Activated CD4-positive, CD25-positive, alpha-beta regulatory T cell (primary cell): ENCODE results near the gene TRPM2.
"Not testable (repeated sequence)": the region's sequence is repeated elsewhere in the genome, so short reads cannot be mapped to it uniquely, and the experiment has no call there.

Experiments used
- DNase-seq, 4 experiments: peaks; one replicate each; lab custom pipeline; 2025; lab: John Stamatoyannopoulos, UW

Gene TRPM2

DNA sequence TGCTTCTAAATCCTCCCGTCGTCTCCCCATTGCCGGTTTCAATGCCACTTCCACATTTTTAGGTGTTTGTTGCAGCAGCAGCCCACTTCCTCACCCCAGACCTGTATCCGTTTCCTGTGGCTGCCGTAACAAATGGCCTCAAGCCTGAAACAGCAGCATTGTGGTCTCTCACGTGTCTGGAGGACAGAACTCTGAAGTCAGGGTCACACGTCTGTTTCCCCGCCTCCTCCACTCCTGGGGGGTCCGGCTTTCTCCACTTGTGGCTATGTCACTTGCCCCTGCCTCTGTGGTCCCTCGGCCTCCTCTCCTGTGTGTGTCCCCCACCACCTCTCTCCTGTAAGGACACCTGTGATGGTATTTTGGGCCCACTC is 21.8 kb downstream of the TRPM2 start:
- no peak for DNase-seq

DNA sequence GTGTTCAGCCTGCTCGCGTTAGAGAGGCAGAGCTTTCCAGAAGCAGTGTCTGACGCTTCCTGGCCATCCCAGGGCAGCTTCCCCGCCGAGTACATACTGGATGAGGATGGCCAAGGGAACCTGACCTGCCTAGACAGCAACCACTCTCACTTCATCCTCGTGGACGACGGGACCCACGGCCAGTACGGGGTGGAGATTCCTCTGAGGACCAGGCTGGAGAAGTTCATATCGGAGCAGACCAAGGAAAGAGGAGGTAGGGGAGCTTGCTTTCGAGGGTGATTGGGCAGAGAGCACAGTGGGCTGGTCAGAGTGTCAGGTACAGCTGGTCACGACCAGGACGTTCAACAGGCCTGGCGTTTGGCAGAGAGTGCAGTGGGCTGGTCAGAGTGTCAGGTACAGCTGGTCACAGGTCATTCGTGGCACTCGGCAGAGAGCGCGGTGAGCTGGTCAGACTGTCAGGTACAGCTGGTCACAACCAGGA is 22.4 kb downstream of the TRPM2 start:
- no peak for DNase-seq

DNA sequence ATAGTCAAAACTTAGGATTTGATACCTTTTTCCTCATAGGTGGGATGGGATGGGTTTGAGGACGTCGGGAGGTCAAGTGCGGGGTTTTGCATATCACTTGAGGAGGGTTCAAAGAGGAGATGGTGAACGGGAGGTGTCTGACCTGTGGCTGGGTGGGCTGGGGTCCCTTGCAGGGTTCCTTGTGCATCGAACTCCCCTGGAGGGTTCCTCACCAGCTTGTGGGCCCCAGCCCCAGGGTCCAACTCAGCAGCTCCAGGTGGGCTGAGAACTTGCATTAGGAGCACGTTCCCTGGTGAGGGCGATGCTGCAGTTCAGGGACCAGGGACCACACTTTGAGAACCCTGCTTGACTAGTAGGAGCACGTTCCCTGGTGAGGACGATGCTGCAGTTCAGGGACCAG is 23.2 kb downstream of the TRPM2 start:
- DNase-seq: no peak

DNA sequence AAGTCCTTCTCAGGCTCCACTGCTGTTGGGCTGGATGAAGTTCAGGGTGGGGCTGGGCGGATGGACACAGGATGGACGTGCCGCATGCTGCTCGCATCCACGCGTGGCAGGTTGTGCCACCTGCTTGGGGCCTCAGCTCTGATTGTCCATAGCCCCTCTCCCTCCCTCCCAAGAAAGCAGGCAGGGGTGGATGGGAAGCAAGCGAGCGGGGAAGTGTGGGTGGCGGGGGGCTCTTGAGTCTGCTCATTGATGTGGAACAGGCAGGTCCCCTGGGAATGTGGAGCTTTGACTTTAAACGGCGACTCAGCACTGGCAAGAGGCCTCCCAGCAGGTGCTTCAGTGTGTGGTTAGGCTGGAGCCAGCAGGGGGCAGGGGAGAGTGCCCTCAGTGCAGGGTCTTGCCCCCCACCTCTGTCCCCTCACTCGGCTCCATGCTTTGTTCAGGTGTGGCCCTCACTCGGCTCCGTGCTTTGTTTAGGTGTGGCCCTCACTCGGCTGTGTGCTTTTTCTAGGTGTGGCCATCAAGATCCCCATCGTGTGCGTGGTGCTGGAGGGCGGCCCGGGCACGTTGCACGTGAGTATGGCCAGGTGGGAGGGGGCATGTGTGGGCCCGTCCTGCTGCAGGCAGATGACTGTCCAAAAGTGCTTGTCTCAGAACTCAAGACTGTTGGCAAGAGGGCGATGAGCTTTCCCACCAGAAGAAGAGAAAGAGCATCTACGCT is 23.9 kb downstream of the TRPM2 start:
- DNase-seq: no peak

DNA sequence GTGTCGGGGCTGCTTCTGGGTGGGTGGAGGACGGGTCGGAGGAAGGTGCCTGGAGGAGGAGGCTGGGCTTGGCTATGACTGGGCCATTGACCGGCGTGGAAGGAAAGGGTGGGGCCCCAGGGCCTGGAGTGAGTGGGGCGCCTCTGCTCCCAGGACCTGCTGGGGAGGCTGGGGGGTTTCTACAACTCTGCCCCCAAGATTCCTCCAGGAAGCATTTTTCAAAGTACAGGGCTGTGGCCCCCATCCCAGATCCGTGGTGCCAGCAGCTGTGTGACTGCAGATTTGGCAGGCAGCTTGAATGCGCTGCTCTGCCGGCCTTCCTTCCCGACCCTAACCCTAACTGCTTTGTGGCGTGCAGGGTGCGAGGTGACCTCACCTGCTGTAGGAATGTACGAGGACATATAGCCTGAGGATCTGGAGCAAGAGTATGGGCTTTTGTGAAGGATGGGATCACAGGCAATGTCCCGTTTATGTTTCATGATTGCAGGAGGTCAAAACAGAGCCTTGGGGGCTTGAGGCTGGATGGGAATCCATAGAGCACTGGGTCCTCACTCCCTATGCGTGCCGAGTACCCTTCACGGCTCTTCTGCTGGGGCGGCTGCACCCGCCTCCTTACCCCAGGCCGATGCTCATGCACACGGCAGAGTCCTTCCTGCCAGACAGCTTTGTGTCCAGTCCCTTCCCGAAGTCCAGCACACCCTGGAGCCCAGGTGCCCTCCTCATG is 24.7 kb downstream of the TRPM2 start:
- no peak for DNase-seq

DNA sequence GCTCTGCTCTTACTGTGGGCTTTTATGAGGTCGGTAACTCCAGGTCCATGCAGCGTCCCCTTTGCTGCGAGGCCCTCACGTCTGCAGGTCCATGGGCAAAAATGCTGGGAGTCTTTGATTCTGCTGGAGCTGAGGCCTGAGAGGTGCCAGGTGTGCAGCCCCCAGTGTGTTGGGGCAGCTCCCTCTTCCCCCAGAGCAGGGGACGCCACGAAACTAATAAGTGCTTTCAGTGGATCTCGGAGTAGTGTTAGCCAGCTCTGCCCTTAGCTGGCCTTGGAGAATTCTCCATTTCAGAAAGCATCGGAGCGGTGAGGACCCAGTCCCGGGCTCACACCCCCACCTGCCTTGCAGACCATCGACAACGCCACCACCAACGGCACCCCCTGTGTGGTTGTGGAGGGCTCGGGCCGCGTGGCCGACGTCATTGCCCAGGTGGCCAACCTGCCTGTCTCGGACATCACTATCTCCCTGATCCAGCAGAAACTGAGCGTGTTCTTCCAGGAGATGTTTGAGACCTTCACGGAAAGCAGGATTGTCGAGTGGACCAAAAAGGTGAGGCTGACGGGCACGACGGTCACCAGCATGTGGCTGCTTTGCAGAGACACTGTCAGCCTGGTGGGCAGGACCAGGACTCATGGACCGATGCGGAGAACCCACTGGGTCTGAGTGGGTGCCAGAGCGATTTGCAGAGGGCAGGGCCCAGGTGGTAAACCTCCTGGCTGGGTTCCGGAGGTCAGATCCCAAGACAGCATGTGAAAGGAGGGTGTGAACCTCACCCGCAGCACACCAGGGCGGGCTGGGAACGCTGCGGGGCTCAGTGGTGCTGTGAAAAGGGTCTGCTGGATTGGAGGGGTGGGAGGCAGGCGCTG is 25.5 kb downstream of the TRPM2 start:
- no peak for DNase-seq

DNA sequence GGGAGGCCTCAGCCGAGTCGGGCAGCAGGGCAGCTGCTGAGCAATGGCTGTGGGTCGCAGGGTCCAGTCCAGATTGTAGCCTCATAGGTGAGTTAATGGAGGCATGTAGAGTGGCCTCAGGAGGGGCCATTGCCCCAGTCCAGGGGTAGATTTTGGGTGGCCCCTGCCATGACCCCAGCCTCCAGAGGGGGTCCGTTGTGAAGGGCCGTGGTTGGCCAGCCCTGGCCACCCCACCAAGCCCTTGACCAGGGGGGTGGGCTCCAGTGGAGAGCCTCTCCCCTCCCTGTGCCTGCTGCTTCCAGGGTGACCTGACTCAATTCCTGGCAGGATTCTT is 26.1 kb downstream of the TRPM2 start:
- DNase-seq: no peak

DNA sequence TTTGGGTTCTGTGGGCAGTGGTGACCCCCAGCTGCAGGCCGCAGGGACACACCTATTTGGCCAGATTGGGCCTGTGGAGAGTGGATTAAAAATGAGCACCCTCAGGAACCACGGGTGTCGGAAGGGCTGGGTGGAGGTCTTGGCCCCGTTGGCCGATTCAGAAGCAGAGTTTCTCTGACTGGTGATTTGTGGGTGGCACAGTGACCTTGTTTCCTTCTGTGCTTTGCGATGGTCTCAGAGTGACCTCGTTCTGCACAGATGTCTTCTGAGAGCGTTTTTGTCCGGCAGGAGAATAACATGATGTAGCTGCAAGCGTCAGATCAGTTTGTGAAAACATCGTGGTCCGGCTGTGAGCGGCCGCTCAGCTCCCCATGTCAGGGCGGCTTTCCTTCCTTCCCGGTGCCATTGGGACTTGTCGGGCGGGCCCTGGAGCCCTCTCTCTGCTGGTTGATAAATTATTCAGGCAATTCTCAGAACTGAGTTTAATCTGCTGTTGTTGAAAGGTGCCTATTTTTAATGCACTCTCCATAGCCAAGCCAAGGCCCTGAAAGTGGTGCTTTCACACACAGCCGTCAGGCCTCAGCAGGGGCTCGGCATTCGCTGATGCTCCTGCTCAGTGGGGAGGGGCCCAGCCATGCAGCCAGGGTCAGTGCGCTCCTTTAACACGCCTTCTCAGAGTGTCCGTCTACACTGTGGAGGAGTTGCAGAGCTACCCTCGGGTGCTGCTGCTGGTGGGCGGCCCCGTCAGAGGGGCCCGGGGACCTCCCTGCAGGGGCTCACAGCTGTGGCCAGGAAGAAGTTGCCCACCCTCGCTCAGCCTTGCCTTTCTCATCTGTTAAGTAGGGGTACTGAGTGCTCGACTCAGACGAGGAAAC is 26.8 kb downstream of the TRPM2 start:
- DNase-seq: no peak

DNA sequence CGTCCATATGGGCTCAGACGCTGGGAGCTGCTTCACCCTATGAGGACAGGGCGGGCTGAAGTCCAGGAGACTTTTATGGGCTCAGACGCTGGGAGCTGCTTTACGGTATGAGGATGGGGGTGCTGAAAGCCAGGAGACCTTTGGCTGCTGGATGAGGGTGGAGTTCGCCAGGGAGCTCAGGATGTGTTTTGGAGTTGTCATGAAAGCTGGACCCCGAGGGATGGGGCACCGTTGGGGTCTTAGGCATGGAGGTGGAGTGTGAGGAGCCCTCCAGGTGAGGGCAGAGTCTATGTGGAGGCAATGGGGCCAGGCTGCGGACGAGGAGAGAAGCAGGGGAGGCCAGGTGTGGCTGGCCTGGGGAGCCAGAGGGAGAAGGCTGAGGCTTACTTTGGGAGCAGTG is 27.5 kb downstream of the TRPM2 start:
- no peak for DNase-seq

DNA sequence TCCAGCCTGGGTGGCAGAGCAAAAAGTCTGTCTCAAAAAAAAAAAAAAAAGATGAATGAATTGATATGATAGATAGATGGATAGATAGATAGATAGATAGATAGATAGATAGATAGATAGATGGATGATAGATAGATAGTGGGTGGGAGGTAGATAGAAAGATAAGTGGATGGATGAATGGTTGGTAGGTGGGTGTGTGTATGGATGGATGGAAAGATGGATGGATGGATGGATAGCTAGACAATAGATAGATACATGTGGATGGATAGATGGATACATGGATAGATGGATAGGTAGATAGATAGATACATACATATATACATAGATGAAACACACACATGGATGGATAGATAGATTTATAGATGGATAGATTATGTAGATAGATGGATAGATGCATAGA is 28.5 kb downstream of the TRPM2 start:
- no peak for DNase-seq

DNA sequence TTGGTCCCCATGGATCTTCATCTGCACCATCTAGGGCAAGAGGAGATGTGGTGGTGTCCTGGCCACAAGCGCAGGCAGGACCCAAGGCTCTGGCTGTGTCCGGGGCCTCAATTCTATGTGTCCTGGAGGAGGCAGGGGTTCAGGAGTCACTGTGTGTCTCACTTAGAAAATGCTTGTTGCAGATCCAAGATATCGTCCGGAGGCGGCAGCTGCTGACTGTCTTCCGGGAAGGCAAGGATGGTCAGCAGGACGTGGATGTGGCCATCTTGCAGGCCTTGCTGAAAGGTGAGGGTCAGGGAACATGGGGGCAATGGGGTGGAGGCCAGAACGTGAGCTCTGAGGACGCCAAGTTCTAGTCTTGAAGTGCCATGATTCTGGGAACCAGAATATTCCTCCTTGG is 29.1 kb downstream of the TRPM2 start:
- no peak for DNase-seq

DNA sequence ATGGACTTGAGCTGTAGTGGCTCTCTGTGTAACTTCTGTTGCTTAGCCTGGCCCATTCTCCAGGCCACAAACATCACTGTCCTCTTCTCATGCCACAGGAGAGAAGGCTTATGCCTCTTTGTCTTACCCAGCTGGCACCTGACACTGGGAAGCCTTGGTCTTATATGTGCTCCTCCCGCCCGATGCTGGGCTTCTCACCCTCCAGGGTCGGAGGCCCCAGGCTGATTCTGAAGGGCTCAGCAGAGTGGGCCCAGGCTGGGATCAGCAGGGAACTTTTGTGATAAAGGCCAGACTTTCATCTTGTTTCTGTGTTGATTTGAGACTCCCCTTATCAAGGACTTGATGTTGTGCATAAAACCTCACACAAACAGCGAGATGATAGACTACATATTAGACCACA is 29.8 kb downstream of the TRPM2 start:
- DNase-seq: no peak

DNA sequence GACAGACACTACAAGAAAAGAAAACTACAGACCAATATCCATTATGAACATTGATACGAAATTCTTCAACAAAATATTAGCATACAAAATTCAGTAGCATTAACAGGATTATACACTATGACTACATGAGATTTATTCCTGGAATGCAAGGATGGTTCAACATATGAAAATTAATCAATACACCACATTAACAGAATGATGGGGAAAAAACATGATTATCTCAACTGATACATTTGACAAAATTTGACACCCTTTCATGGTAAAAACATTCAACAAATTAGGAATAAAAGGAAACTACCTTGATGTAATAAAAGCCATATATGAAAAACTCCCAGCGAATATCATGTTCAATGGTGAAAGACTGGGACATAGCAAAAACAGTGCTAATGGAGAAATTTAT is 31.5 kb downstream of the TRPM2 start:
- DNase-seq: no peak

DNA sequence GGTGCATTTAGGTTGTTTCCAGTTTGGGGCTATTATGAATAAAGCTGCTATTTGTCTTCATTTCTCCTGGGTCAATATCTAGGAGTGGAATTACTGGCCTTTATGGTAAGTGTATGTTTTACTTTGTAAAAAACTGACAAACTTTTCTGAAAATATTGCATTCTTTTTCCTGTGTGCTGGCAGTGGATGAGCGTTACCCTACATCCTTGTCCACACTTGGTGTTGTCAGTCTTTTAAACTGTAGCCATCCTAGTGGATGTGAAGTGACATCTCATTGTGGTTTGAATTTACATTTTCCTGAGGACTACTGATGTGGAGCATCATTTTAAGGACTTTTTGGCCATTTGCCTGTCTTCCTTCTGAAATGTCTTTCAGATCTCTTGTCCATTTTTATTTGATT is 35.9 kb downstream of the TRPM2 start:
- no peak for DNase-seq

DNA sequence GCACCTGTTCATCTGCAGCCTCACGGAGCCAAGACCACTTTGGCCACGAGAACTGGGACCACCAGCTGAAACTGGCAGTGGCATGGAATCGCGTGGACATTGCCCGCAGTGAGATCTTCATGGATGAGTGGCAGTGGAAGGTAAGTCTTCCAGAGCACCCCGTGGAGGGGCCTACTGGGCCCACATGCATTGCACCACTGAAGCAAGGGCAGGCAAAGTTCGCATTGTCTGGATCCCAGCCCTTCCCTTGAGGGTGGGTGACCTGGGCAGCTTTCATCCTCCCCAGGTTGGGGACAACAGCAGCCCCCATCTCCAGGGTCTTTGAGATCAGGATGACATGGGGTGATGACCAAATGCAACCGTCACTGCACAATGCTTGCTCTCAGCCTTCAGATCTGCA is 37.5 kb downstream of the TRPM2 start:
- DNase-seq: no peak

DNA sequence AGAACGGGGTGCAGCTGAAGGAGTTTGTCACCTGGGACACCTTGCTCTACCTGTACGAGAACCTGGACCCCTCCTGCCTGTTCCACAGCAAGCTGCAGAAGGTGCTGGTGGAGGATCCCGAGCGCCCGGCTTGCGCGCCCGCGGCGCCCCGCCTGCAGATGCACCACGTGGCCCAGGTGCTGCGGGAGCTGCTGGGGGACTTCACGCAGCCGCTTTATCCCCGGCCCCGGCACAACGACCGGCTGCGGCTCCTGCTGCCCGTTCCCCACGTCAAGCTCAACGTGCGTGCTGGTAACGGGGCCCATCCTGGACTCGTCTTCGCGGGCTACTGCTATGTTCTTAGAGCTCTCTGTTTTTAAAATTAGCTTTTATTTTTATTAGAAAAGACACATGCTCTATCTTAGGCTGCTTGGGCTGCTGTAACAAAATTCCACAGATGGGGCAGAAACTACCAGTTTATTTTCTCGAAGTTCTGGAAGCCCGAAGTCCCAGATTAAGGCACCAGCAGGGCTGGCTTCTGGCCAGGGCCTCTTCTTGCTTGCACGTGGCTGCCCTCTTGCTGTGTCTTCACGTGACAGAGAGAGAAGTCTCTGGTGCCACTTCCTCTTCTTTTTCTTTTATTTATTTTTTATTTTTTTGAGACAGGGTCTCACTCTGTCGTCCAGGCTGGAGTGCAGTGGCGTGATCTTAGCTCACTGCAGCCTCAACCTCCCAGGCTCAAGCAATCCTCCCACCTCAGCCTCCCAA is 38.1 kb downstream of the TRPM2 start:
- DNase-seq: no peak

DNA sequence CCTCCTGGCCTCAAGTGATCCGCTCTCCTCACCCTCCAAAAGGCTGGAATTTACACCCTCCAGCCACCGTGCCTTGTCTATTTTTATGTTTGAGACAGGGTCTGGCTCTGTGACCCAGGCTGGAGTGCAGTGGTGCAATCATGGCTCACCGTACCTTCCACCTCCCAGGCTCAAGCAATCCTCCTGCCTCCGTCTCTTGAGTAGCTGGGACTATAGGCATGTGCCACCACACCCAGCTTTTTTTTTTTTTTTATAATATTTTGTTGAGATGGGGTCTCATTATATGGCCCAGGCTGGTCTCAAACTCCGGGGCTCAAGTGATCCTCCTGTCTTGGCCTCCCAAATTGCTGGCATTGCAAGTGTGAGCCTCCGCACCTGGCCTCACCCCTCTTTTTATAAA is 38.8 kb downstream of the TRPM2 start:
- no peak for DNase-seq

DNA sequence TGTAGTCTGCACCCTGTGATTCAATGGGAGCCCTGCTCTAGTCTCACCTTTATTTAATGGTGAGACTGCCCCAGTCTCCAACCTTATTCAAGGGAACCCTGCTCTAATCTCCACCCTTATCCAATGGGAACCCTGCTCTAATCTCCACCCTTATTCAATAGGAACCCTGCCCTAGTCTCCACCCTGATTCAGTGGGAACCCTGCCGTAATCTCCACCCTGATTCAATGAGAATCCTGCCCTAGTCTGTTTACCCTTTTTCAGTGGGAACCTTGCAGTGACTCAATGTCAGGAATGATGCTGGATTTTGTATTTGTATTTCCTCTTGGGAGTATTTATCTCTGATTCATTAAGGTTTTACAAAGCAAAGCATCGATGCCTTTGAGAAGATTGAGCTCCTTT is 39.5 kb downstream of the TRPM2 start:
- DNase-seq: no peak

DNA sequence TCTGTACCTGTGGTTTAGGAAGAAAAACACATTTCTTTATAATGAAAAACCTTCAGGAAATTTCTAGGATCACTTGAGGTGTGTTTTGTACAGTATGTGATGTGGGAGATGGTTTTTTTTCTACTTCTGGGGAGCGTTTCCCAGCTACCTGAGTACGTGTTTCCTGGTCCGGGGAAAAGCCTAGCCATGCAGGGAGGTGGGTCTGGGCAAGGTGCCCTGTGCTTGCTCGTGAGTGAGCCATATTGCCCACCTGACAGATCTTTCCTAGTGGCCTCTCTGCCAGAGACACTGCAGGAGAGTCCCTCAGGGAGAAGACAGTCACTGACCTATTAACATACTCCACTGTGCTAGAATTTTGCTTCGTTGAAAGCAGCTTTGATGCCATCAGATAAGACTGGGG is 41.3 kb downstream of the TRPM2 start:
- DNase-seq: no peak

DNA sequence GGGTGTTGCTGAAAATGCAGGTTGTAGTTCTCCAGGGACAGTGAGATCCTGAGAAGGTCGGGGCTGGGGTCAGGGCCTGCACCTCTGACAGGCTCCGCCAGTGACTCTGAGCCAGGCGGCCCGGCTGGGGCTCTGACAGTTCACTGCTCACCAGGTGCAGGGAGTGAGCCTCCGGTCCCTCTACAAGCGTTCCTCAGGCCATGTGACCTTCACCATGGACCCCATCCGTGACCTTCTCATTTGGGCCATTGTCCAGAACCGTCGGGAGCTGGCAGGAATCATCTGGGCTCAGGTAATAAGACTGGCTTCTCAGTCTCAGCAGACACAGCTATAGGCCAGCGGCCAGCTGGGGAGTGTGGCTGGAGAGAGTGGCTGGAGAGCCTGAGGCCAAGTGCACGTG is 41.8 kb downstream of the TRPM2 start:
- DNase-seq: no peak

DNA sequence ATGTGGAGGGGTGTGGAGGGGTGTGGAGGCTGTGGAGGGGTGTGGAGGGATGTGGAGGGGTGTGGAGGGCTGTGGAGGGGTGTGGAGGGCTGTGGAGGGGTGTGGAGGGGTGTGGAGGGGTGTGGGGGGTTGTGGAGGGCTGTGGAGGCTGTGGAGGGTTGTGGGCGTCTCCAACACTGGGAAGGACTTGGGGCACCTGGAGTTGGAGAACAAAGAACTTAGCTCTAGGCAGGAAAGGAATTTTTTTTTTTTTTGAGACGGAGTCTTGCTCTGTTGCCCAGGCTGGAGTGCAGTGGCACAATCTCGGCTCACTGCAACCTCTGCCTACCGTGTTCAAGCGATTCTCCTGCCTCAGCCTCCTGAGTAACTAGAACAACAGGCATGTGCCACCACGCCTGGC is 43.4 kb downstream of the TRPM2 start:
- not testable (repeated sequence) for DNase-seq
